DMS114 treated with DMSO at 0.1 percent for 48 hours (cell line): ENCODE measurements around the gene TCERG1.

Source experiments
- DNase-seq: peaks from one replicate; lab custom pipeline; 2025; ENCODE audit not compliant: unreplicated experiment; lab: John Stamatoyannopoulos, UW

TCERG1 gene

GRCh38 chr5:146451411-146451810 lies 4.3 kb downstream of the TCERG1 start:
- DNase-seq: no peak

DNA sequence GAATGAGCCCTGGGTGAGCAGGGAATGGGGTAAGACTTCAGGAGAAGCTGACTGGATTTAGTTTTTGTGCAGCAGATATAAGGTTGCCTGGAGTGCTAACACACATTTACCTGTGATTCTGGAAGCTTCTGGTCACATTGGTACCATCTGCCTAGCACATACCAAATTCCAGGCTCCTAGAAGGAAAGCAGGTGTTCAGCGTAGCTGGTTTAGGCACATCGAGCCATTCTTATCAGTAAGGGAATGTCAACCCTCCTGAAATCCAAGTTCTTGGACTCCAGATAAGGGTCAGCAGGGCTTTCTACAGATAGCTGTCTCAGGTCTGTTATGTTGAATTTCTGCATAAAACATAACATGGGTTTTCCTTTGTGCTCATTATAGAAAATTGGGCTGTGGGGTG lies 10.3 kb downstream of the TCERG1 start:
- no peak for DNase-seq

- DNase-seq: no peak
Observed at GRCh38 chr5:146458894-146459293, 11.8 kb downstream of the TCERG1 start.

- DNase-seq: no peak
Observed at GRCh38 chr5:146461319-146461718, 14.2 kb downstream of the TCERG1 start.

DNA sequence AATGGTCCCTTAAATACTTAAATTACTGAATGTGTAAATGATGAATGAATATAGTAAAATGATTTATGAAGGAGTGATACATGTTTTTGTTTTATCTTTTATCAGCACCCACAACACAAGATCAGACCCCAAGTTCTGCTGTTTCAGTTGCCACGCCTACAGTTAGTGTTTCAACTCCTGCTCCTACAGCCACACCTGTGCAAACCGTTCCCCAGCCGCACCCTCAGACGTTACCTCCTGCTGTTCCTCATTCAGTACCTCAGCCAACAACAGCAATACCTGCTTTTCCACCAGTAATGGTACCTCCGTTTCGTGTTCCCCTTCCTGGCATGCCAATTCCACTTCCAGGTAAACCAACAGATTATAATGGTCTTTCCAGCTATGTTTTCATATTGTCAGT lies 16.3 kb downstream of the TCERG1 start:
- no peak for DNase-seq

GRCh38 chr5:146466521-146467349 lies 19.6 kb downstream of the TCERG1 start:
- DNase-seq: peak; percentile 31

- no peak for DNase-seq
Observed at GRCh38 chr5:146467760-146468159, 20.6 kb downstream of the TCERG1 start.

DNA sequence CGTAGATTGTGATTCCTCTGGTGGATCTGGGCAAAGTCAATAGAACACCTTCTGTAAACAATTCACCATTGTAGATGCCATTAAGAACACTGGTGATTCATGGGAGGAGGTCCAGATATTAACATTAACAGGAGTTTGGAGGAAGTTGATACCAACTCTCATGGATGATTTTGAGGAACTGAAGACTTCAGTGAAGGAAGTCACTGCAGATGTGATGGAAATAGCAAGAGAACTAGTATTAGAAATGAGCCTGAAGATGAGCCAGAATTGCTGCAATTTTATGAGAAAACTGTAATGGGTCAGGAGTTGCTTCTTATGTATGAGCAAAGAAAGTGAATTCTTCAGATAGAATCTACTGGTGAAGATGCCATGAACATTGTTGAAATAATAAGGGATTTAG lies 26.9 kb downstream of the TCERG1 start:
- DNase-seq: no peak

GRCh38 chr5:146475190-146475780 lies 28.2 kb downstream of the TCERG1 start:
- peak; percentile 15 for DNase-seq

DNA sequence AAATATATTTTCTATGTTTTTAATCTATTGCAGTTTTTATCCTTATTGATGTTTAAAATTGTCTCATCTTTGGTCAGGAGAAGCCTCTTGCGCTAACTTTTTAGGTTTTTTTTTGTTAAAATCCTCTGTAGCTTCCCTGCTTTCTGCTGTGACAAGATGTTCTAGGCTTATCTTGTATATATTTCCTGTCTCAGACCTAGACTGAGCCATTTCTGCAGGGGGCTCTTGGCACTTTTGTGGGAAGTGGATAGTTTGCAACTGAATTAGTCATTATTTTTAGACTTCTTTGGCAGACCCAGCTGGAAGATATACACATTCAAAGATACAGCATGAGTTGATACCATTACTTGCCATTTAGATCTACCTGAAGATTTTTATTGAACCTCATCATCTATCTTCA lies 28.8 kb downstream of the TCERG1 start:
- DNase-seq: no peak

- DNase-seq: no peak
Observed at GRCh38 chr5:146482775-146483174, 35.6 kb downstream of the TCERG1 start.

GRCh38 chr5:146484714-146485391 lies 37.7 kb downstream of the TCERG1 start:
- no peak for DNase-seq

GRCh38 chr5:146490089-146490843 lies 43.1 kb downstream of the TCERG1 start:
- no peak for DNase-seq

- DNase-seq: no peak
Observed at GRCh38 chr5:146494656-146495055, 47.5 kb downstream of the TCERG1 start.

- no peak for DNase-seq
Observed at GRCh38 chr5:146499680-146500079, 52.5 kb downstream of the TCERG1 start.

DNA sequence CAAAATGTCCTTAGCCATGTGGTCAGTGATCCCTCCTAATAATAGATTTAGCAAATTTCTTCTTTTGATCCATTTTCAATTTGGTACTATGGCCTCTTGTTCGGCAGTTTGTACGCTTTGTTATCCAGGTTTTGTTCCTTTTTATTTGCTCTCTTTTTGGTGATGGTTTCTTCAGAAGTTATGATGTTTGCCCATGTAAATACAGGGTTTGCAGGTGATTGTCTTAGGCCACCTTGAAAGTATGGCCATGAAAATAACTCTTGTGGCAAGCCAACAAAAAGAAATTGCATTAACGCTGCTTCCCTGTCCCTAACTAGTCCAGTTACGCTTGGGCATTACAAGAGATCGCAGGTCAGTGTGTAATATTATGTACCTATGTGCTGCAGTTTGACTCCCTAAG lies 60.3 kb downstream of the TCERG1 start:
- DNase-seq: no peak

GRCh38 chr5:146510559-146511125 lies 63.5 kb downstream of the TCERG1 start:
- DNase-seq: no peak

GRCh38 chr5:146513462-146513861 lies 66.3 kb downstream of the TCERG1 start:
- no peak for DNase-seq

GRCh38 chr5:146514575-146514974 lies 67.4 kb downstream of the TCERG1 start:
- no peak for DNase-seq

- no peak for DNase-seq
Observed at GRCh38 chr5:146515473-146516150, 68.5 kb downstream of the TCERG1 start.

DNA sequence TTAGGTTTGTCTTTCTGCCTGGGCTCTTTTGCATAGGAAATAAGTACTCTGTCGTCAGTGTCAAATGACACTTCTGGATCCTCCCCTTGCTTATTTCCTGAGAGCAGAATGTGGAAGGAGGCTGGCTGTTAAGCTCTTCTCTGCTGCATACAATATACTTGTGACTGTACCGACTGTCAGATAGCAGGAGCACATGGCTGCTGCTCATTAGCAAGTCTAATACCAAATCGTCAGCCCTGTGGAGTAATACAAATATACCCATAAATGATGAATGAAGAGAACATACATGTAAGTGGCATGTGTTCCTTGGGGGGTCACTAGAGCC lies 69.0 kb downstream of the TCERG1 start, which contains the start of gene GPR151:
Gene GPR151, minus strand, starts transcription at position 40 of the 325 bp plus-strand sequence. CDS start 77 bp downstream, outside the sequence.
- no peak for DNase-seq
